Measurements from ENCODE around the gene ECE2. TPM values are rescaled to one million over a fixed set of nuclear protein-coding genes. Genes with fewer than 3 reads are reported as not detected.

ECE2 gene
- polyA plus RNA-seq, 2 of the 4 experiments (the other 2 are of a cell fraction), result not detected

GRCh38 chr3:184234671-184235380 is 41.0 kb upstream of the ECE2 start:
- WGBS (ENCODE audit: missing lambda C conversion rate), result 86% methylated on average over 11 of the region's 19 CpGs

GRCh38 chr3:184235381-184236032 is 40.3 kb upstream of the ECE2 start:
- FAIRE-seq, result no peak
- Histone ChIP-seq H3K4me3 (no peak overlapping the region), H3K27ac (no peak overlapping the region), H3K4me1 (peaks cover 7% of the 10 kb centered on the region; the same call in 2 of the 3 replicates), H3K9me3 (no peaks in the 10 kb centered on the region), H3K4me2 (no peak overlapping the region)
- ChIA-PET POLR2A (no interaction called here), CTCF (interaction anchor here (0.8 to 5.3 kb wide), 2 partner anchors 7 to 54 kb away, joined by 3 to 44 read pairs; partner anchors contain the start of gene VWA5B2)
- TF ChIP-seq HOXB13 (CRISPR knock-in tag; IDR thresholded peaks at IDR 0.05; ENCODE audit: low read depth) (no peak), SMC3 (IDR thresholded peaks at IDR 0.05) (no peak), EHF (CRISPR knock-in tag; IDR thresholded peaks at IDR 0.05) (no peak), JUNB (IDR thresholded peaks at IDR 0.05) (no peak), NR3C1 (IDR thresholded peaks at IDR 0.05) (no peak), E2F6 (IDR thresholded peaks at IDR 0.05; ENCODE audit: borderline replicate concordance, low read depth) (no peak), TP53 (CRISPR knock-in tag; IDR thresholded peaks at IDR 0.05) (no peak)
- 89% methylated on average over 4 of the region's 4 CpGs for WGBS (ENCODE audit: missing lambda C conversion rate)
- DNase-seq (ENCODE audit: low read depth in 1 of 2, low spot score in 1 of 2), result no peak
- ATAC-seq, result no peak

More at GRCh38 chr3:184234671-184235380, 41.0 kb upstream of the ECE2 start:
- Histone ChIP-seq H3K27ac (no peak overlapping the region), H3K4me3 (no peak overlapping the region), H3K4me1 (peaks cover 7% of the 10 kb centered on the region; the same call in 2 of the 3 replicates), H3K9me3 (no peaks in the 10 kb centered on the region), H3K4me2 (no peak overlapping the region)
- DNase-seq (ENCODE audit: low read depth in 1 of 2, low spot score in 1 of 2), result no peak
- POLR2A ChIA-PET, result no interaction called here
- CTCF ChIA-PET, result interaction anchor here (1.0 kb wide), 2 partner anchors 12 to 15 kb away, joined by 3 to 4 read pairs; partner anchors contain the start of gene EEF1AKMT4
- TF ChIP-seq ZC3H11A (IDR thresholded peaks at IDR 0.05), result no peak
- TF ChIP-seq, protein P1, sequence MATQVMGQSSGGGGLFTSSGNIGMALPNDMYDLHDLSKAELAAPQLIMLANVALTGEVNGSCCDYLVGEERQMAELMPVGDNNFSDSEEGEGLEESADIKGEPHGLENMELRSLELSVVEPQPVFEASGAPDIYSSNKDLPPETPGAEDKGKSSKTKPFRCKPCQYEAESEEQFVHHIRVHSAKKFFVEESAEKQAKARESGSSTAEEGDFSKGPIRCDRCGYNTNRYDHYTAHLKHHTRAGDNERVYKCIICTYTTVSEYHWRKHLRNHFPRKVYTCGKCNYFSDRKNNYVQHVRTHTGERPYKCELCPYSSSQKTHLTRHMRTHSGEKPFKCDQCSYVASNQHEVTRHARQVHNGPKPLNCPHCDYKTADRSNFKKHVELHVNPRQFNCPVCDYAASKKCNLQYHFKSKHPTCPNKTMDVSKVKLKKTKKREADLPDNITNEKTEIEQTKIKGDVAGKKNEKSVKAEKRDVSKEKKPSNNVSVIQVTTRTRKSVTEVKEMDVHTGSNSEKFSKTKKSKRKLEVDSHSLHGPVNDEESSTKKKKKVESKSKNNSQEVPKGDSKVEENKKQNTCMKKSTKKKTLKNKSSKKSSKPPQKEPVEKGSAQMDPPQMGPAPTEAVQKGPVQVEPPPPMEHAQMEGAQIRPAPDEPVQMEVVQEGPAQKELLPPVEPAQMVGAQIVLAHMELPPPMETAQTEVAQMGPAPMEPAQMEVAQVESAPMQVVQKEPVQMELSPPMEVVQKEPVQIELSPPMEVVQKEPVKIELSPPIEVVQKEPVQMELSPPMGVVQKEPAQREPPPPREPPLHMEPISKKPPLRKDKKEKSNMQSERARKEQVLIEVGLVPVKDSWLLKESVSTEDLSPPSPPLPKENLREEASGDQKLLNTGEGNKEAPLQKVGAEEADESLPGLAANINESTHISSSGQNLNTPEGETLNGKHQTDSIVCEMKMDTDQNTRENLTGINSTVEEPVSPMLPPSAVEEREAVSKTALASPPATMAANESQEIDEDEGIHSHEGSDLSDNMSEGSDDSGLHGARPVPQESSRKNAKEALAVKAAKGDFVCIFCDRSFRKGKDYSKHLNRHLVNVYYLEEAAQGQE (IDR thresholded peaks at IDR 0.05), result no peak
- no peak for TF ChIP-seq KDM5A (IDR thresholded peaks at IDR 0.05)
- ATAC-seq, result no peak
- FAIRE-seq, result no peak

- CTCF ChIA-PET, result interaction anchor here (0.8 to 5.3 kb wide), 3 partner anchors 8 to 53 kb away, joined by 3 to 44 read pairs (median 19); partner anchors contain the start of genes EEF1AKMT4 and VWA5B2
These were observed 39.8 kb upstream of the ECE2 start for GRCh38 chr3:184236033-184236410.

More at GRCh38 chr3:184236033-184236410, 39.8 kb upstream of the ECE2 start:
- Histone ChIP-seq H3K4me2 (no peak overlapping the region), H3K9me3 (no peaks in the 10 kb centered on the region), H3K27ac (no peak overlapping the region), H3K4me1 (peaks cover 7% of the 10 kb centered on the region; the same call in 2 of the 3 replicates), H3K4me3 (no peak overlapping the region)
- FAIRE-seq (no peak), ATAC-seq (no peak), DNase-seq (ENCODE audit: low read depth in 1 of 2, low spot score in 1 of 2) (no peak)
- POLR2A ChIA-PET, result no interaction called here
- no CpG with 5 or more reads among the region's 14 CpGs for WGBS (ENCODE audit: missing lambda C conversion rate)
- TF ChIP-seq ATOH8 (CRISPR knock-in tag; IDR thresholded peaks at IDR 0.05; ENCODE audit: low read depth) (no peak), HOXB5 (CRISPR knock-in tag; IDR thresholded peaks at IDR 0.05) (no peak), POLR2A (IDR thresholded peaks at IDR 0.05; ENCODE audit: low read length) (no peak), MYC (IDR thresholded peaks at IDR 0.05; ENCODE audit: borderline replicate concordance, low read length) (no peak), ZC3H11A (IDR thresholded peaks at IDR 0.05) (no peak), PHF8 (IDR thresholded peaks at IDR 0.05; ENCODE audit: borderline replicate concordance, low read depth) (no peak), ESRRA (IDR thresholded peaks at IDR 0.05; ENCODE audit: borderline replicate concordance, low read length) (no peak), NFE2L2 (conservative IDR thresholded peaks at IDR 0.05; ENCODE audit: low read length) (no peak), KDM5A (IDR thresholded peaks at IDR 0.05) (no peak), CBX8 (IDR thresholded peaks at IDR 0.05) (no peak), RARB (CRISPR knock-in tag; IDR thresholded peaks at IDR 0.05) (no peak), POLR2AphosphoS2 (conservative IDR thresholded peaks at IDR 0.05; ENCODE audit: low read length) (no peak), TFCP2L1 (CRISPR knock-in tag; IDR thresholded peaks at IDR 0.05) (no peak), RCOR1 (IDR thresholded peaks at IDR 0.05; ENCODE audit: low read depth, low read length) (no peak)

Data from A549 (cell line).